Urinary bladder (tissue), 4 donors: ENCODE results near the gene NR6A1. TPM values are rescaled to one million over a fixed set of nuclear protein-coding genes. Genes with fewer than 3 reads are reported as not detected.
"Not testable (repeated sequence)": the region's sequence is repeated elsewhere in the genome, so short reads cannot be mapped to it uniquely, and the experiment has no call there.

Source experiments
- DNase-seq: peaks from one replicate; pipeline ENCODE4 v3.0.0-alpha.2; 2015; ENCODE audit errors: extremely low spot score
- H3K27ac ChIP-seq: one replicate; pipeline ENCODE4 v1.5.1; 2013; ENCODE audit warnings: low read depth, mild to moderate bottlenecking, moderate library complexity
- H3K36me3 ChIP-seq: one replicate; pipeline ENCODE4 v1.6.1; 2013; ENCODE audit warnings: mild to moderate bottlenecking, moderate library complexity; ENCODE audit not compliant: insufficient read depth
- H3K4me1 ChIP-seq: one replicate; pipeline ENCODE4 v1.6.1; 2013; ENCODE audit warnings: mild to moderate bottlenecking, moderate library complexity; ENCODE audit not compliant: insufficient read depth
- H3K4me3 ChIP-seq: one replicate; pipeline ENCODE4 v1.5.1; 2013; ENCODE audit warnings: low read depth, low read length
- WGBS: extraction: QIAGEN DNeasy Blood & Tissue Kit; methylation state at CpG from one replicate; pipeline ENCODE4 v1.1.7; 2013; 5-methylcytosine and 5-hydroxymethylcytosine counted together
- polyA plus RNA-seq: library from polyadenylated mRNA; stranded (reverse); fragments of 200-250 nt; gene quantifications from one replicate; pipeline ENCODE4 v1.2.3, GENCODE V29; 2013
- total RNA-seq: library from RNA; depleted of rRNA; stranded (reverse); fragments of >200 nt; gene quantifications from one replicate; pipeline ENCODE4 v1.2.3, GENCODE V29; 2014
- donor health status: healthy with polysubstance abuse.
- donor health status: healthy.

Gene NR6A1
- total and polyA plus RNA-seq, 2 donors, result 0.29 to 1.4 TPM

- Histone ChIP-seq H3K4me3 (peak within 1 kb of the TSS; percentile 71), H3K4me1 (no peaks in the 10 kb centered on the region), H3K27ac (peak within 1 kb of the TSS; percentile 26), H3K36me3 (no peaks in the 10 kb centered on the region)
- 1% methylated on average over 87 of the region's 87 CpGs for WGBS
- DNase-seq, result no peak
Measured at GRCh38 chr9:124776954-124777648, 6.0 kb upstream of the NR6A1 start, which contains the start of gene OLFML2A. TSS of gene OLFML2A (plus strand) at chr9:124777133. CDS start at chr9:124777271, 138 bp downstream.

GRCh38 chr9:124776618-124776953 is 5.5 kb upstream of the NR6A1 start:
- DNase-seq, result no peak
- Histone ChIP-seq H3K4me3 (peak overlapping the region; percentile 71), H3K36me3 (no peaks in the 10 kb centered on the region), H3K27ac (no peak overlapping the region), H3K4me1 (no peaks in the 10 kb centered on the region)
- WGBS, result 14% methylated on average over 12 of the region's 12 CpGs

- Histone ChIP-seq H3K36me3 (no peaks in the 10 kb centered on the region), H3K4me1 (no peaks in the 10 kb centered on the region), H3K4me3 (no peak overlapping the region), H3K27ac (no peak overlapping the region)
- 40% methylated on average over 15 of the region's 15 CpGs for WGBS
- peak; percentile 70 for DNase-seq
Measured at GRCh38 chr9:124774129-124774978, 3.2 kb upstream of the NR6A1 start.

- Histone ChIP-seq H3K36me3 (no peaks in the 10 kb centered on the region), H3K27ac (no peak overlapping the region), H3K4me3 (no peak overlapping the region), H3K4me1 (no peaks in the 10 kb centered on the region)
- no peak for DNase-seq
- WGBS, result 80% methylated on average over 1 of the region's 1 CpG
Measured at GRCh38 chr9:124773473-124774128, 2.5 kb upstream of the NR6A1 start.

GRCh38 chr9:124772877-124773276 is 1.8 kb upstream of the NR6A1 start:
- not testable (repeated sequence) for DNase-seq, H3K36me3 ChIP-seq, H3K4me3 ChIP-seq, H3K27ac ChIP-seq, H3K4me1 ChIP-seq
- 90% methylated on average over 15 of the region's 15 CpGs for WGBS

GRCh38 chr9:124771867-124772679 is 962 bp upstream of the NR6A1 start:
- peak overlapping the region; percentile 53 for H3K4me3 ChIP-seq
- no peaks in the 10 kb centered on the region for H3K4me1 ChIP-seq
- H3K36me3 ChIP-seq, result no peaks in the 10 kb centered on the region
- H3K27ac ChIP-seq, result no peak overlapping the region
- 23% methylated on average over 39 of the region's 39 CpGs for WGBS
- DNase-seq, result peak; percentile 36

- H3K36me3 ChIP-seq, result no peaks in the 10 kb centered on the region
- no peak for DNase-seq
- peak overlapping the region; percentile 93 for H3K4me3 ChIP-seq
- WGBS, result 1% methylated on average over 43 of the region's 43 CpGs
- no peak overlapping the region for H3K27ac ChIP-seq
- H3K4me1 ChIP-seq, result no peaks in the 10 kb centered on the region
Measured at GRCh38 chr9:124770359-124771020, 621 bp downstream of the NR6A1 start.

GRCh38 chr9:124769549-124770358 is 1.4 kb downstream of the NR6A1 start:
- no peaks in the 10 kb centered on the region for H3K4me1 ChIP-seq
- H3K4me3 ChIP-seq, result peak overlapping the region; percentile 93
- H3K36me3 ChIP-seq, result no peaks in the 10 kb centered on the region
- no peak for DNase-seq
- 4% methylated on average over 56 of the region's 56 CpGs for WGBS
- H3K27ac ChIP-seq, result no peak overlapping the region

- DNase-seq, result no peak
- Histone ChIP-seq H3K27ac (no peak overlapping the region), H3K4me1 (no peaks in the 10 kb centered on the region), H3K4me3 (no peak overlapping the region), H3K36me3 (no peaks in the 10 kb centered on the region)
- 26% methylated on average over 11 of the region's 11 CpGs for WGBS
Measured at GRCh38 chr9:124768750-124769548, 2.2 kb downstream of the NR6A1 start.

- Histone ChIP-seq H3K36me3 (no peaks in the 10 kb centered on the region), H3K4me1 (no peaks in the 10 kb centered on the region), H3K27ac (no peak overlapping the region), H3K4me3 (no peak overlapping the region)
- 58% methylated on average over 3 of the region's 3 CpGs for WGBS
- DNase-seq, result no peak
Measured at GRCh38 chr9:124768334-124768733, 2.8 kb downstream of the NR6A1 start.

- no peak overlapping the region for H3K4me3 ChIP-seq
- WGBS, result 56% methylated on average over 2 of the region's 2 CpGs
- no peak overlapping the region for H3K27ac ChIP-seq
- H3K4me1 ChIP-seq, result no peaks in the 10 kb centered on the region
- DNase-seq, result no peak
- no peaks in the 10 kb centered on the region for H3K36me3 ChIP-seq
Measured at GRCh38 chr9:124767821-124768220, 3.3 kb downstream of the NR6A1 start.
